GM12872 (cell line): ENCODE measurements around the gene ZCCHC7.

Source experiments
- CTCF ChIP-seq: IDR thresholded peaks from 3 replicates; pipeline ENCODE4 v1.5.1; 2011; ENCODE audit warnings: low read depth, mild to moderate bottlenecking, low read length, moderate library complexity; ENCODE audit not compliant: insufficient read depth

Gene ZCCHC7

GRCh38 chr9:37097294-37097693 lies 23.1 kb upstream of the ZCCHC7 start:
- no peak for TF ChIP-seq CTCF

- no peak for TF ChIP-seq CTCF
Measured at GRCh38 chr9:37100327-37100726, 20.0 kb upstream of the ZCCHC7 start.

- TF ChIP-seq CTCF: no peak
Measured at GRCh38 chr9:37100741-37101140, 19.6 kb upstream of the ZCCHC7 start.

- TF ChIP-seq CTCF: no peak
Measured at GRCh38 chr9:37102486-37102885, 17.9 kb upstream of the ZCCHC7 start.

- no peak for TF ChIP-seq CTCF
Measured at GRCh38 chr9:37104183-37104889, 16.0 kb upstream of the ZCCHC7 start.

- no peak for TF ChIP-seq CTCF
Measured at GRCh38 chr9:37105234-37105633, 15.1 kb upstream of the ZCCHC7 start.

- TF ChIP-seq CTCF: no peak
Measured at GRCh38 chr9:37107701-37108100, 12.7 kb upstream of the ZCCHC7 start.

GRCh38 chr9:37117956-37118355 lies 2.4 kb upstream of the ZCCHC7 start:
- no peak for TF ChIP-seq CTCF
